GM12892 (cell line): Measurements from ENCODE around the gene ELOVL6.

ENCODE experiments used
- POLR2A ChIP-seq: IDR thresholded peaks from 2 replicates; pipeline ENCODE4 v1.6.1; 2011; ENCODE audit warnings: low read depth, low read length, control low read depth
- POLR2AphosphoS5 ChIP-seq: IDR thresholded peaks from 2 replicates; pipeline ENCODE4 v1.6.1; 2011; ENCODE audit warnings: low read depth, low read length, control low read depth

DNA sequence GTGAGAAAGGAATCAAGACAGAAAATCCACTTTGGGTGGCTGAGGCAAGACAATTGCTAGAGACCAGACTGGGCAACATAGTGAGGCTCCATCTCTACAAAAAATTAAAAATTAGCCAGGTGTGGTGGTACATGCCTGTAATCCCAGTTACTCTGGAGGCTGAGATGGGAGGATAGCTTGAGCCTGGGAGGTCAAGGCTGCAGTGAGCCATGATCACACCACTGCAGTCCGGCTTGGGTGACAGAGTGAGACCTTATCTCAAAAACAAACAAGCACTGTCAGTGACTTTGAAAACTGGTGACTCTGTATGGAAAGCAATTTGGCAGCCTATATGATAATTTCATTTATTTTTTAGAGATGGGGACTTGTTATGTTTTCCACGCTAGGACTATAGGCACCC lies 2.3 kb upstream of the ELOVL6 start:
- TF ChIP-seq POLR2A (no peak), POLR2AphosphoS5 (no peak)
